Measurements from ENCODE around the gene CFAP161.

CFAP161 gene

GRCh38 chr15:81176291-81176893, 42.3 kb downstream of the CFAP161 start:
- DNase-seq (ENCODE audit: extremely low spot score, insufficient read length, low read depth) (no peak), FAIRE-seq (no peak)

GRCh38 chr15:81178365-81178764, 44.3 kb downstream of the CFAP161 start:
- FAIRE-seq: no peak
- no peak for DNase-seq (ENCODE audit: extremely low spot score, insufficient read length, low read depth)

GRCh38 chr15:81181220-81181619, 47.1 kb downstream of the CFAP161 start:
- FAIRE-seq (no peak), DNase-seq (ENCODE audit: extremely low spot score, insufficient read length, low read depth) (no peak)

- FAIRE-seq: no peak
- no peak for DNase-seq (ENCODE audit: extremely low spot score, insufficient read length, low read depth)
Measured at GRCh38 chr15:81182031-81182755, 48.1 kb downstream of the CFAP161 start.

GRCh38 chr15:81182756-81183438, 48.8 kb downstream of the CFAP161 start:
- no peak for DNase-seq (ENCODE audit: extremely low spot score, insufficient read length, low read depth)
- FAIRE-seq: no peak

- DNase-seq (ENCODE audit: extremely low spot score, insufficient read length, low read depth) (no peak), FAIRE-seq (no peak)
Measured at GRCh38 chr15:81183439-81183775, 49.3 kb downstream of the CFAP161 start.

- FAIRE-seq (no peak), DNase-seq (ENCODE audit: extremely low spot score, insufficient read length, low read depth) (no peak)
Measured at GRCh38 chr15:81184188-81184587, 50.1 kb downstream of the CFAP161 start.

- no peak for FAIRE-seq
Measured at GRCh38 chr15:81185631-81186295, 51.7 kb downstream of the CFAP161 start.

GRCh38 chr15:81188354-81188753, 54.3 kb downstream of the CFAP161 start:
- DNase-seq (ENCODE audit: extremely low spot score, insufficient read length, low read depth): no peak
- no peak for FAIRE-seq

More at GRCh38 chr15:81185631-81186295, 51.7 kb downstream of the CFAP161 start:
- no peak for DNase-seq (ENCODE audit: extremely low spot score, insufficient read length, low read depth)

GRCh38 chr15:81189583-81190283, 55.7 kb downstream of the CFAP161 start:
- FAIRE-seq: no peak

GRCh38 chr15:81190922-81191507, 56.9 kb downstream of the CFAP161 start:
- DNase-seq (ENCODE audit: extremely low spot score, insufficient read length, low read depth): no peak
- FAIRE-seq: no peak

More at GRCh38 chr15:81189583-81190283, 55.7 kb downstream of the CFAP161 start:
- no peak for DNase-seq (ENCODE audit: extremely low spot score, insufficient read length, low read depth)

- FAIRE-seq (no peak), DNase-seq (ENCODE audit: extremely low spot score, insufficient read length, low read depth) (no peak)
Measured at GRCh38 chr15:81191701-81192100, 57.6 kb downstream of the CFAP161 start.

- FAIRE-seq: no peak
- DNase-seq (ENCODE audit: extremely low spot score, insufficient read length, low read depth): no peak
Measured at GRCh38 chr15:81194723-81195122, 60.7 kb downstream of the CFAP161 start.

- DNase-seq (ENCODE audit: extremely low spot score, insufficient read length, low read depth) (no peak), FAIRE-seq (no peak)
Measured at GRCh38 chr15:81195339-81195864, 61.3 kb downstream of the CFAP161 start.

GRCh38 chr15:81196576-81197254, 62.6 kb downstream of the CFAP161 start, which contains the start of gene IL16:
Gene IL16, plus strand, starts transcription at chr15:81196879. Its CDS starts 28,521 bp downstream, at chr15:81225400.
- FAIRE-seq (no peak), DNase-seq (ENCODE audit: extremely low spot score, insufficient read length, low read depth) (no peak)

GRCh38 chr15:81197255-81197630, 63.2 kb downstream of the CFAP161 start:
- DNase-seq (ENCODE audit: extremely low spot score, insufficient read length, low read depth) (no peak), FAIRE-seq (no peak)

GRCh38 chr15:81197688-81198281, 63.7 kb downstream of the CFAP161 start:
- DNase-seq (ENCODE audit: extremely low spot score, insufficient read length, low read depth) (no peak), FAIRE-seq (no peak)
